Activated CD4-positive, alpha-beta T cell treated with anti-CD3 and anti-CD28 coated beads, Interleukin-2, amount 50 U/mL, for 1 hour (primary cell): ENCODE results near the gene ADH4.

ENCODE experiments used
- DNase-seq: peaks from one replicate; pipeline ENCODE4 v3.0.0-alpha.2; 2020

Gene ADH4

DNA sequence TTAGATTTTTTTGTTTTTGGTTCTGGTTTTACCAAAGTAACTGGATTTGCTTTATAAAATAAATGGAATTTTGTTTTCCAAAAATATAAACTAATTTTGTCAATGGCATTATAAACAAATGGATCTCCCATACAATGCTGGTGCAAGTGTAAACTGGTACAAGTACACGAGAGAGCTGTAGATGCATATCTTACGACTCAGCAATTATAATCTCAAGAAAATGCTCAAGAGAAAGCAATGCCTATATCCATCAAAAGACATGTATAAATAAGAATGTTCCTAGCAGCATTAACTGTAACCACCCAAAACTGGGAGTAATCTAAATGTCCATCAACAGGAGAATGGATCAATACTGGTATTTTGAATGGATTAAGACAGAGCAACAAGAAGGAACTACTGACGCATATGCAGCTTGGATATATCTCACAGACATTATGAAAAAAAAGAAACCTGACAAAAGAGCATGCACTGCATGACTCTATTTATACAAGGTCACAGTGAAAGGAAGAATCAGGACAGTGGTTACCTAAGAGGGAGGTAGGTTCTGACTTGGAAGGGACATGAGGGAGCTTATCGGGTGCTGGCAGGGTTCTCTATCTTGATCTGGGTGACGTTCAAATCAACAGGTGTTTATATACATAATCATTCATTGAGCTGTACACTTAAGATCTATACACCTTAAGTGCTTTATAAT lies 65.0 kb downstream of the ADH4 start:
- no peak for DNase-seq

DNA sequence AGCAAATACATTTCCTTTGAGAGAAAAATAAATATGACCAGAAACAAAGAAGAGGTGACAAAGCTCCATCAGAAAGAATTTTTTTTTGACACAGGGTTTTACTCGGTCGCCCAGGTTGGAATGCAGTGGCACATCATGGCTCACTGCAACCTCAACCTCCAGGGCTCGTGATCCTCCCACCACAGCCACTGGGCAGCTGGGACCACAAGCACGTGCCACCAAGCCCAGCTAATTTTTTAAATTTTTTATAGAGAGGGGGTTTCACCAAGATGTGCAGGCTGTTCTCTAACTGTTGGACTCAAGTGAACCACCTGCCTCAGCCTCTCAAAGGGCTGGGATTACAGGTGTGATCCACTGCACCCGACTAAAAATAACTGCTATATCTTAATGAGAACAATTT lies 65.8 kb downstream of the ADH4 start:
- no peak for DNase-seq

DNA sequence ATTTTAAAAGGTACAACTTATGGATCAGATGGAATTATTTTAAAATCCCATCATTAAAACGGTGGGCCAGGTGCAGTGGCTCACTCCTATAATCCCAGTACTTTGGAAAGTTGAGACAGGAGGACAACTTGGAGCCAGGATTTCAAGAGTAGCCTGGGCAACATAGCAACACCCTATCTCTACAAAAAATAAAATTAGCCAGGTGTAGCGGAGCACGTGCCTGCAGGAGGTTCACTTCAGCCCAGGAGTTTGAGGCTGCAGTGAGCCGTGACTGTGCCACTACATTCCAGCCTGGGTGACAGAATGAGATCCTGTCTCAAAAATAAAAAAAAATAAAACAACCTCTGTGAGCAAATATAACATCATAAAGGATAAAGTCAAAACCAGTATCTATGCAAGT lies 66.9 kb downstream of the ADH4 start:
- no peak for DNase-seq

DNA sequence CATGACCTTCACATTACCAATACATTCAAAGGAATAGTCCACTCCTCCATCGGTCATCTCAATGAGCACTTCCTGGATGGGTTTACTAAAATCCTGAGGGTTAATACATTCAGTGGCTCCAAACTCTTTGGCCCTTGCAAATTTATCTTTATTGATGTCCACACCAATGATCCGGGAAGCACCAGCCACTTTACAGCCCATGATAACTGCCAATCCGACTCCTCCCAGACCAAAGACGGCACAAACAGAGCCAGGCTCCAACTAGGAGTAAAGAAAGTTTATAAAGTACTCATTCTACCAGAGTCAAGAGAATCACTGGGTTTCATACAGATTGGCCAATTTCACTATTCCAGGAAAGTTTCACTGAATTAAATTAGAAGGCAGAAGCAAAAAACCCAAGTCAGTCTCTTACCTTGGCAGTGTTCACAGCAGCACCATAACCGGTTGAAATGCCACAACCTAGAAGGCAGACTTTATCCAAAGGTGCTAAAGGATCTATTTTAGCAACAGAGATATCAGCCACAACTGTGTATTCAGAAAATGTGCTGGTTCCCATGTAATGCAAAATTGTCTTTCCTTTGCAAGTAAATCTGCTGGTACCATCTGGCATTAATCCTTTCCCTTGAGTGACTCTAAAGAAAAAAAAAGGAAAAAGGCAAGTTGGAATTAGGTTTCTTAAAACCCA lies 67.7 kb downstream of the ADH4 start:
- DNase-seq, result no peak

DNA sequence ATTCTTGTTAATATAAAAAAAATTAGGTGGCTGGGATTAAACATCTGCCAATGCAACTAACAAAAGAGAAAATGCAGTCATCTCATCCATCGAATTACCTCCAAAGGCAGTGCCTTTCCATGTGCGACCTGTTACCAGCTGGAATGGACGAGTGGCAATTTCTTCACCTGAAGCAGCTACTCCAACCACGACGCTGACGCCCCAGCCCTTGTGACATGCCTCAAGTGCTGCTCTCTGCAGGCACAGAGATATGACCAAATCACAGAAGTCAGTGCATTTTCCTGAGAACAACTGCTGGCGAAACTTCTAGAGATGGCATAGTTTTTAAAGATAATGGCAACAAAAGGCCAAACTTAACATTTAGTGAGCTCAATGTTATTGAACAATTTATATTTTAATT lies 69.3 kb downstream of the ADH4 start:
- DNase-seq, result no peak
